ENCODE data around the gene SPRYD4.
"Not testable (repeated sequence)": the region's sequence is repeated elsewhere in the genome, so short reads cannot be mapped to it uniquely, and the experiment has no call there.

The SPRYD4 gene

DNA sequence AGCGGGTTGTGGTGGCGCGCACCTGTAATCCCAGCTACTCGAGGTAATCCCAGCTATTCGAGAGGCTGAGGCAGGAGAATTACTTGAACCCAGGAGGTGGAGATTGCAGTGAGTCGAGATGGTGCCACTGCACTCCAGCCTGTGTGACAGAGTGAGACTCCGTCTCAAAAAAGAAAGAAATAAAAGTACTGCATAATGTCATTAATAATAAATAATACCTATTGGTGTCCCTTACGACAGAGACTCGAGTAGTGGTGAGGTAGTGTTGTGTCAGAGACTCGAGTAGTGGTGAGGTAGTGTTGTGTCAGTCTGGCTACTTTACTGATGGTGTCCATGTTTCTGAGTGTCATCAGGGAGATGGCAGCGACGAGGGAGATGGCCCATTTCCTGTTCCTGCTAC, 18.3 kb downstream of the SPRYD4 start:
- no peak overlapping the region for H3K4me3 ChIP-seq (ENCODE audit: low read length)
- no peak overlapping the region for H3K9ac ChIP-seq (ENCODE audit: low read length)
- H3K4me1 ChIP-seq (ENCODE audit: control insufficient read depth, insufficient read depth, low read length) = peaks cover 2% of the 10 kb centered on the region
- H3K27me3 ChIP-seq (ENCODE audit: control insufficient read depth, insufficient read depth, low read length) = no peaks in the 10 kb centered on the region
- H3K36me3 ChIP-seq (ENCODE audit: control insufficient read depth, insufficient read depth, low read length) = no peaks in the 10 kb centered on the region
- no peak overlapping the region for H3K27ac ChIP-seq (ENCODE audit: low read depth, low read length)

DNA sequence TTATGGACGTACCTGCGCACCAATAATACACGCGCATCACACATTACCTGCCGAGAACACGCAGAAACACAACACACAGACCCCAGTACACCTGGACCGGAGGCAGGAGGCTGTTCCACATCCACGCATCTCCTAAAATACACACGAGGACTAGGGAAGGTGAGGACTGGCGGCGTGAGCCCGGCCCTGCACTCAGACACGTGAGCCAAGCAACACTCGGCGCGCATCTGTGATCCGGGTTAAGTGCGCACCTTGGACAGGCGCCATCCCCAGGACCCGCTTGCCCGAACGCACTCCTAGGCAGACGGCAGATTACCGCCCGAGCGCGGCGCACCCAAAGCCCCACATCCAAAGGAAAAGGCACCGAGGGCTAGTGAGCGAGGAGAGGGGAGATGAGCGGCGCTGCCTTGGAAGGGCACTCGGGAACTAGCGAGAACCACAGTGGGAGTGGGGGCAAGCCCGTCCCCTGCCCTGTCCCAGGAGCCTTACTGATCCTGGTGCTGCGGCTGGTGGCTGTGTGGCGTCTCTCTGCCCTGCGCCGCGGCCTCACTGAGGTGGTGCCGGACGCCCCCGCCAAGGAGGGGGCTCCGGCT, 19.2 kb downstream of the SPRYD4 start:
- Histone ChIP-seq H3K27me3 (ENCODE audit: control insufficient read depth, insufficient read depth, low read length) (no peaks in the 10 kb centered on the region), H3K4me3 (ENCODE audit: low read length) (peak overlapping the region; percentile 64), H3K27ac (ENCODE audit: low read depth, low read length) (no peak overlapping the region), H3K4me1 (ENCODE audit: control insufficient read depth, insufficient read depth, low read length) (peaks cover 2% of the 10 kb centered on the region), H3K36me3 (ENCODE audit: control insufficient read depth, insufficient read depth, low read length) (no peaks in the 10 kb centered on the region), H3K9ac (ENCODE audit: low read length) (peak overlapping the region; percentile 17)

DNA sequence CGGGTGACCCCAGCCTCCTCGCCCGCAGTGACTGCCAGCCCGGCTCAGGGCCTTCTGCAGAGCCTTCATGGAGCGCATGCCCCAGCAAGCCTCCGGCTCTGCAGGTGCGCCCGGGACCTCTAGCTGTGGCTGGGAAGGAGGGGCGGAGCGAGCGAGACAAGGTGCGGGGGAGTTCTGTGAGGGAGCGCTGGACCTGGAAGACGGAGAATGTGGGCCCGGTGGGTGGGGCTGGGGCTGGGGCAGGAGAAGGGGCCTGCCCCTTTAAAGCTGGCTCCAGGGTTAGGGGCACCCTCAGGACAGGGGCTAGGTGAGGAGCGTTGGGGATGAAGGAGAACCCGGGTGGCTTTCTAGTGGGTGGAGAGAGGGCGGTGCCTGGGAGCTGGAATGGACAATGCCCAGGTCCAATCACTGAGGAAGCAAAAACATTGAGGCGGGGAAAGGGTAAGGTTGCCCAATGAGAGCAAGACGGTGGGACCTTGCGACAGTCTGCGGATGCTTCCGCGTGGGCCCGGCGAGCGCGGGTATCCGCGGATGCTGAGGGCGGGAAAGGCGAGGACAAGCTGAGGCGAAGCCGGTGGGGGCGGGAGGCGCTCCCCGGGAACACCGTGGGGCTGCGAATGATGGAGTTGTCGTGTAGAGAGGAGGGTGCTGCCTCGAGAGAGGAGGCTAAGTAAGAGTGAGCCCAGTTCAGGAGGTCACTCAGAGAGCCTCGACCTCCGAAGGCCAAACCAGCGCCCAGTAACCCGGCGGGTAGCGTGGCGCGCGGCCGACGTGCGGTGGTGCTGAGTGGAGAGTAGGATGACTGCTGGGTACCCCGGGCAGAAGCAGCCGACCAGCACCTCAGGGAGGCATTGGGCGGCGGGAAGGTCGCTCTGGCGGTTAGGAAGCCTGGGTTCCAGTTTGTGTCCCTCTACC, 19.9 kb downstream of the SPRYD4 start, which contains the start of gene GLS2:
GLS2 (minus strand) TSS at position 121 of the 915 bp plus-strand sequence; CDS start at position 78, 43 bp downstream.
- H3K27ac ChIP-seq (ENCODE audit: low read depth, low read length) = no peak within 1 kb of the TSS
- H3K9ac ChIP-seq (ENCODE audit: low read length) = peak within 1 kb of the TSS; percentile 17
- H3K36me3 ChIP-seq (ENCODE audit: control insufficient read depth, insufficient read depth, low read length) = no peaks in the 10 kb centered on the region

DNA sequence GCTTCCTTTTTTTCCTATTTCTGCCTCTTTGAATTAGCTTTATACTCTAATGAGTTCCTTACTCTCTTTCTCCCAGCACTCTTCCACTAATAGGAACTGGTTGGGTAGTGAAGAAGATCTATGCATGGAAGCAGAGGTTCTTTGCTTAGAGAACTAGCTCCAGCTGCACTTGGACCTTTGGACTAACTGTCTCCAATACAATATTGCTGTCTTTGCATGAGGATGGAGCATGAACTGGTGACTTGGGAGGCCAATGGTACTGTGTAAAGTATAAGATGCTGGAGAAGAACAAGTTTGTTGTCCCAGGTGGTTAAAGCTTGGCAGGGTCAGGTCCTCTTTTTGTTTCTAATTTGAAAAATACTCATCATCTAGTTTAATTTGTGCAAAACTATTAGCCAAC, 22.0 kb downstream of the SPRYD4 start:
- Histone ChIP-seq H3K9ac (ENCODE audit: low read length) (no peak overlapping the region), H3K27ac (ENCODE audit: low read depth, low read length) (no peak overlapping the region), H3K4me1 (ENCODE audit: control insufficient read depth, insufficient read depth, low read length) (peaks cover 2% of the 10 kb centered on the region), H3K36me3 (ENCODE audit: control insufficient read depth, insufficient read depth, low read length) (no peaks in the 10 kb centered on the region), H3K4me3 (ENCODE audit: low read length) (no peak overlapping the region), H3K27me3 (ENCODE audit: control insufficient read depth, insufficient read depth, low read length) (no peaks in the 10 kb centered on the region)

More for the DNA sequence above, 19.9 kb downstream of the SPRYD4 start, which contains the start of gene GLS2:
- H3K4me1 ChIP-seq (ENCODE audit: control insufficient read depth, insufficient read depth, low read length) = peaks cover 2% of the 10 kb centered on the region
- H3K4me3 ChIP-seq (ENCODE audit: low read length) = peak within 1 kb of the TSS; percentile 64
- H3K27me3 ChIP-seq (ENCODE audit: control insufficient read depth, insufficient read depth, low read length) = no peaks in the 10 kb centered on the region

DNA sequence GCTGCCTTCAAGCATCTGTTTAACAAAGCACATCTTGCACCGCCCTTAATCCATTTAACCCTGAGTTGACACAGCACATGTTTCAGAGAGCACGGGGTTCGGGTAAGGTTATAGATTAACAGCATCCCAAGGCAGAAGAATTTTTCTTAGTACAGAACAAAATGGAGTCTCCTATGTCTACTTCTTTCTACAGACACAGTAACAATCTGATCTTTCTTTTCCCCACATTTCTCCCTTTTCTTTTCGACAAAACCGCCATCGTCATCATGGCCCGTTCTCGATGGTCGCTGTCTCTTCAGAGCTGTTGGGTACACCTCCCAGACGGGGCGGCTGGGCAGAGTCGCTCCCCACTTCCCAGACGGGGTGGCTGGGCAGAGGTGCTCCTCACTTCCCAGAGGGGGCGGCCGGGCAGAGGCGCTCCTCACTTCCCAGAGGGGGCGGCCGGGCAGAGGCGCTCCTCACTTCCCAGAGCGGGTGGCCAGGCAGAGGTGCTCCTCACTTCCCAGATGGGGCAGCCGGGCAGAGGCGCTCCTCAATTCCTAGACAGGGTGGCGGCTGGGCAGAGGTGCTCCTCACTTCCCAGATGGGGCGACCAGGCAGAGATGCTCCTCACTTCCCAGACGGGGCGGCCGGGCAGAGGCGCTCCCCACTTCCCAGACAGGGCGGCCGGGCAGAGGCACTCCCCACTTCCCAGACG, 25.2 kb downstream of the SPRYD4 start:
- not testable (repeated sequence) for H3K4me3 ChIP-seq (ENCODE audit: low read length); H3K9ac ChIP-seq (ENCODE audit: low read length); H3K36me3 ChIP-seq (ENCODE audit: control insufficient read depth, insufficient read depth, low read length); H3K27me3 ChIP-seq (ENCODE audit: control insufficient read depth, insufficient read depth, low read length); H3K27ac ChIP-seq (ENCODE audit: low read depth, low read length); H3K4me1 ChIP-seq (ENCODE audit: control insufficient read depth, insufficient read depth, low read length)

DNA sequence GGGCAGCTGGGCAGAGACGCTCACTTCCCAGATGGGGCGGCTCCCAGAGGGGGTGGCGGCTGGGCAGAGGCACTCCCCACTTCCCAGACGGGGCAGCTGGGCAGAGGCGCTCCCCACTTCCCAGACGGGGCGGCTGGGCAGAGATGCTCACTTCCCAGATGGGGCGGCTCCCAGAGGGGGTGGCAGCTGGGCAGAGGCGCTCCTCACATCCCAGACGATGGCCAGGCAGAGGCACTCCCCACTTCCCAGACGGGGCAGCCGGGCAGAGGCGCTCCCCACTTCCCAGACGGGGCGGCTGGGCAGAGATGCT, 25.7 kb downstream of the SPRYD4 start:
- H3K9ac ChIP-seq (ENCODE audit: low read length); H3K36me3 ChIP-seq (ENCODE audit: control insufficient read depth, insufficient read depth, low read length); H3K4me3 ChIP-seq (ENCODE audit: low read length); H3K27me3 ChIP-seq (ENCODE audit: control insufficient read depth, insufficient read depth, low read length); H3K27ac ChIP-seq (ENCODE audit: low read depth, low read length); H3K4me1 ChIP-seq (ENCODE audit: control insufficient read depth, insufficient read depth, low read length): not testable (repeated sequence)

DNA sequence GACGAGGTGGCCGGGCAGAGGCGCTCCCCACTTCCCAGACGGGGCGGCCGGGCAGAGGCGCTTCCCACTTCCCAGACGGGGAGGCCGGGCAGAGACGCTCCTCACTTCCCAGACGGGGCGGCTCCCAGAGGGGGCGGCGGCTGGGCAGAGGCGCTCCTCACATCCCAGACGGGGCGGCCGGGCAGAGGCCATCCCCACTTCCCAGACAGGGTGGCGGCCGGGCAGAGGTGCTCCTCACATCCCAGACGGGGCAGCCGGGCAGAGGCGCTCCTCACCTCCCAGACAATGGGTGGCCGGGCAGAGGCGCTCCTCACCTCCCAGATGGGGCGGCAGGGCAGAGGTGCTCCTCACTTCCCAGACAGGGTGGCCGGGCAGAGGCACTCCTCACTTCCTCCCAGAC, 26.1 kb downstream of the SPRYD4 start:
- H3K9ac ChIP-seq (ENCODE audit: low read length); H3K4me3 ChIP-seq (ENCODE audit: low read length); H3K27me3 ChIP-seq (ENCODE audit: control insufficient read depth, insufficient read depth, low read length); H3K4me1 ChIP-seq (ENCODE audit: control insufficient read depth, insufficient read depth, low read length); H3K27ac ChIP-seq (ENCODE audit: low read depth, low read length); H3K36me3 ChIP-seq (ENCODE audit: control insufficient read depth, insufficient read depth, low read length): not testable (repeated sequence)

DNA sequence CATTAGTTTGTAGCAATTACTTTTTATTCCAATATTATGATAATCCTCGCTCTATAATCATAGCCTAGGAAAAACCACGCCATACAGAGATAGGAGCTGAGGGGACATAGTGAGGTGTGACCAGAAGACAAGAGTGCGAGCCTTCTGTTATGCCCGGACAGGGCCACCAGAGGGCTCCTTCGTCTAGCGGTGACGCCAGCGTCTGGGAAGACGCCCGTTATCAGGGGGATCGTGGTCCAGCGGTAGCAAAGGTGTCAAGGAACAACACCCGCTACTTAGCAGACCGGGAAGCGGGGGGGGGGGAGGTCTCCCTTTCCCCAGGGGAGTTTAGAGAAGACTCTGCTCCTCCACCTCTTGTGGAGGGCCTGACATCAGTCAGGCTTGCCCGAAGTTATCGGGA, 28.3 kb downstream of the SPRYD4 start:
- H3K27ac ChIP-seq (ENCODE audit: low read depth, low read length); H3K4me1 ChIP-seq (ENCODE audit: control insufficient read depth, insufficient read depth, low read length); H3K9ac ChIP-seq (ENCODE audit: low read length); H3K27me3 ChIP-seq (ENCODE audit: control insufficient read depth, insufficient read depth, low read length); H3K4me3 ChIP-seq (ENCODE audit: low read length); H3K36me3 ChIP-seq (ENCODE audit: control insufficient read depth, insufficient read depth, low read length): not testable (repeated sequence)

DNA sequence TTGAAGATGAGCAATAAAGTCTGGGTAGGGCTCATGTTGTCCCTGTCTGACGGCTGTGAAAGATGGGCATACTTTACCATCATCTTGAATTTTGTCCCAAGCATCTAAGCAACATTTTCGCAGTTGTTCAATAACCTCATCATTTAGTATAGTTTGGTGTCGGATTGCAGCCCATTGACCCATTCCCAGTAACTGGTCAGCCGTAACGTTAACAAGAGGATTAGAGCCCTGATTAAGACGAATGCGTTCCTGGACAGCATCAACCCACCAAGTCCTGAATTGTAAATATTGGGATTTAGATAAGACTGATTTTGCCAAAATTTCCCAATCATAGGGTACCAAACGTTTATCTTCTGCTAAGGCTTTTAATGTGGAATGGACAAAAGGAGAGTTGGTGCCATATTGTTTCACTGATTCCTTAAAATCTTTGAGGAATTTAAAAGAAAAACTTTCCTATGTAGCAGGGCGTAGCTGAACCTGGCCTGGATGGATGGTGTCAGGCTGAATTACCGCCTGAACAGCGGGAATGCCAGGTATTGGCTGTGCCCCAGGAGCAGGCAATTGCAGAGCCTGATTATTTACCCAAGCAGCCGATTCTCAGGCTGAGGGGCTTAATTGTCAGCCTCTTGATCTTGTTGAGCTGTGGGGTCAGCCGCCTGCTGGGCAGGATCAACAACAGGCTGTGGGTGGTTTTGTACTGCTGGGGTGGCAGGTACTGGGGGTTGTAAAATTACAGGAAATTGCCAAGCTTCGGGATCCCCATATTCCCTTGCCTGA, 29.9 kb downstream of the SPRYD4 start:
- H3K4me3 ChIP-seq (ENCODE audit: low read length); H3K36me3 ChIP-seq (ENCODE audit: control insufficient read depth, insufficient read depth, low read length): not testable (repeated sequence)

DNA sequence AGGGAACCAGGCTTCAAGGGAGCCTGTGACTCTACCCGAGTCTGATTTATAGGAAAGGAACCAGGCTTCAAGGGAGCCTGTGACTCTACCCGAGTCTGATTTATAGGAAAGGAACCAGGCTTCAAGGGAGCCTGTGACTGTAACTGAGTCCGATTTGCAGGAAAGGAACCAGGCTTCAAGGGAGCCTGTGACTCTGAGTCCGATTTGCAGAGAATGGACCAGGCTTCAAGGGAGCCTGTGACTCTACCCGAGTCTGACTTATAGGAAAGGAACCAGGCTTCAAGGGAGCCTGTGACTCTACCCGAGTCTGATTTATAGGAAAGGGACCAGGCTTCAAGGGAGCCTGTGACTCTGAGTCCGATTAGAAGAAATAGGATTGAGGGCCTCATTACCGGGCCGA, 31.1 kb downstream of the SPRYD4 start:
- H3K4me1 ChIP-seq (ENCODE audit: control insufficient read depth, insufficient read depth, low read length); H3K27me3 ChIP-seq (ENCODE audit: control insufficient read depth, insufficient read depth, low read length); H3K4me3 ChIP-seq (ENCODE audit: low read length); H3K27ac ChIP-seq (ENCODE audit: low read depth, low read length); H3K9ac ChIP-seq (ENCODE audit: low read length); H3K36me3 ChIP-seq (ENCODE audit: control insufficient read depth, insufficient read depth, low read length): not testable (repeated sequence)

More for the DNA sequence above, 29.9 kb downstream of the SPRYD4 start:
- H3K4me1 ChIP-seq (ENCODE audit: control insufficient read depth, insufficient read depth, low read length); H3K27ac ChIP-seq (ENCODE audit: low read depth, low read length); H3K27me3 ChIP-seq (ENCODE audit: control insufficient read depth, insufficient read depth, low read length); H3K9ac ChIP-seq (ENCODE audit: low read length): not testable (repeated sequence)

DNA sequence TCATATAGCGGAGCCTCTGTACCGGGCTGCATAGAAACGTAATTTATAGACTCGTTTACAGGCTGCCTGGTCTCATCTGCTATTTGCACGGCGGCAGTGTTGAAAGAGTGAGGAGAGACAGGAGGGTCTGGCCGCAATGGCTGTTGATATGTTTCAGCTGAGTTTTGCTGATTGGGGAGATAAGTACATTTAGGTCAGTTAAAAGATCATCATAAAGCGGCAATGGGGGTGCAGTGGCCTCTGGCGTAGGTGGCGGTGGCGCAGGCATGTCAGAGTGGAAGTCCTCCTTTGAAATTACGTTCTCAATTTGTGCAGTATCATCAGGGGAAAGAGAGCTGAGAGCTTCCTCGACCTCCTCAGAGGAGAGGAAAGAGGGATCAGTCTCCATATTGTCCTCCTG, 31.5 kb downstream of the SPRYD4 start:
- not testable (repeated sequence) for H3K9ac ChIP-seq (ENCODE audit: low read length); H3K4me3 ChIP-seq (ENCODE audit: low read length); H3K4me1 ChIP-seq (ENCODE audit: control insufficient read depth, insufficient read depth, low read length); H3K36me3 ChIP-seq (ENCODE audit: control insufficient read depth, insufficient read depth, low read length); H3K27me3 ChIP-seq (ENCODE audit: control insufficient read depth, insufficient read depth, low read length); H3K27ac ChIP-seq (ENCODE audit: low read depth, low read length)

DNA sequence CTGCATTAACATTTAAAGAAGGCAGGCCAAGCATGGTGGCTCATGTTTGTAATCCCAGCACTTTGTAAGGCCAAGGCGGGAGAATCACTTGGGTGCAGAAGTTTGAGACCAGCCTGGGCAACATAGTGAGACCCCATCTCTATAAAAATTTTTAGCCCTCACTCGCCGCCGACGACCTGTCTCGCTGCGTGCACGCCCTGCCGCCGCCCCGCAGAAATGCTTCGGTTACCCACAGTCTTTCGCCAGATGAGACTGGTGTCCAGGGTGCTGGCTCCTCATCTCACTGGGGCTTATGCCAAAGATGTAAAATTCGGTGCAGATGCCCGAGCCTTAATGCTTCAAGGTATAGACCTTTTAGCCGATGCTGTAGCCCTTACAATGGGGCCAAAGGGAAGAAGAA, 42.4 kb downstream of the SPRYD4 start:
- Histone ChIP-seq H3K36me3 (ENCODE audit: control insufficient read depth, insufficient read depth, low read length) (no peaks in the 10 kb centered on the region), H3K9ac (ENCODE audit: low read length) (no peak overlapping the region), H3K27ac (ENCODE audit: low read depth, low read length) (no peak overlapping the region), H3K4me1 (ENCODE audit: control insufficient read depth, insufficient read depth, low read length) (no peaks in the 10 kb centered on the region), H3K27me3 (ENCODE audit: control insufficient read depth, insufficient read depth, low read length) (no peaks in the 10 kb centered on the region), H3K4me3 (ENCODE audit: low read length) (no peak overlapping the region)
